T-helper 17 cell (primary cell): Measurements from ENCODE around the gene TMCO1. TPM values are rescaled to one million over a fixed set of nuclear protein-coding genes. Genes with fewer than 3 reads are reported as not detected.
"Not testable (repeated sequence)": the region's sequence is repeated elsewhere in the genome, so short reads cannot be mapped to it uniquely, and the experiment has no call there.

ENCODE experiments used
- ATAC-seq: fragments of 150-1000 bp; cut with Tn5 transposase; 2 replicates; pipeline ENCODE4 v1.10.0; 2021; ENCODE audit warnings: mild to moderate bottlenecking, moderate library complexity
- DNase-seq, 3 donors: peaks; one replicate each; pipeline versions ENCODE4 v3.0.0 to v3.0.0-alpha.2; 2020 to 2021
- H3K9me3 ChIP-seq: one replicate; pipeline ENCODE4 v1.7.0; 2013; ENCODE audit warnings: low read length, mild to moderate bottlenecking; ENCODE audit not compliant: control insufficient read depth, poor library complexity, severe bottlenecking
- H3K27ac Mint-ChIP-seq: one replicate; pipeline ENCODE4 v1.8.0; 2022; ENCODE audit warnings: mild to moderate bottlenecking, moderate library complexity, mixed read lengths
- H3K27me3 Mint-ChIP-seq: one replicate; pipeline ENCODE4 v1.8.0; 2022; ENCODE audit warnings: mixed read lengths
- H3K36me3 Mint-ChIP-seq: one replicate; pipeline ENCODE4 v1.8.0; 2022; ENCODE audit warnings: low read depth, mixed read lengths
- H3K4me1 Mint-ChIP-seq: one replicate; pipeline ENCODE4 v1.8.0; 2022; ENCODE audit warnings: mild to moderate bottlenecking, mixed read lengths
- H3K4me3 Mint-ChIP-seq: one replicate; pipeline ENCODE4 v1.8.0; 2022; ENCODE audit warnings: mild to moderate bottlenecking, moderate library complexity, mixed read lengths
- total RNA-seq, 4 donors: library from RNA in 2 of 4; stranded (reverse) in 2 of 4; gene quantifications; one replicate each; pipeline ENCODE4 v1.2.3 and lab custom pipeline; 2022 to 2026

Gene TMCO1
- total RNA-seq, 2 donors from 2014 or later = 33.4 to 37.8 TPM

DNA sequence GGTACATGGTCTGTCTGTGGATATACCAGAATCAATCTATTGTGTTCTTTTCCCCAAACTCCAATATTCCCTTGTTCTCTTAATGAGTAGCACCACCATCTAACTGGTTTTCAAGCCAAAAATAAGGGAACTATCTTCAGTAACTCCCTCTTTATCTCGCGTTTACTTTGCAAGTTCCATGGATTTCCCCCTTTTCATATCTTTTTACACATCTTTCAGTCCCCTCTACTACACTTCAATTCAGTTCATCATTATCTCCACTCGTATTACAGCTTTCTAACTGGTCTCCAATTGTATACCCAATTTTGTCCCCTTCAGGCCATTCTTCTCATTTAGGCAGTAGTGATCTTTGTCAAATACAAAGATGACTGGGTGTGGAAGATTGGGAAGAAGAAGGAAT lies 4.1 kb upstream of the TMCO1 start:
- peaks cover 21% of the 10 kb centered on the region for H3K4me1 Mint-ChIP-seq
- DNase-seq = no peak
- no peak overlapping the region for H3K27ac Mint-ChIP-seq
- H3K27me3 Mint-ChIP-seq = no peaks in the 10 kb centered on the region
- no peak for ATAC-seq
- H3K4me3 Mint-ChIP-seq = no peak overlapping the region
- H3K9me3 ChIP-seq = no peaks in the 10 kb centered on the region
- peaks cover 5% of the 10 kb centered on the region for H3K36me3 Mint-ChIP-seq

DNA sequence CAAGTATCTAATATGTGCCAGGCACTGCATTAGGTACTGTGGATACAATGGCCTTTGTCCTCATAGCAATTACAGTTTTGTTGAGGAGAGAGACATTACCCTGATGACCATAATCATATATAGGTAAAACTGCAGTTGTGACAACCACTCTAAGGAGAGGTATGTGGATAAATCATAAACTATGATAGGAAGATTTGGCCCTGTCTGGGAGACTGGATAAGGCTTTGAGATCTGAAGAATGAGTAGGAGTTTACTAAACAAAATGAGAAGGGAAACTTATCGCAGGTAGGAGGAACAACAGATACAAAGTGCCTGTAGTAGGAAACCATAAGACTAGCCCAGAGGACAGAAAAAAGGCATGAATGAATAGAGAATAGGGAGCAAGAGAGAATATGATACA lies 4.4 kb downstream of the TMCO1 start:
- Mint-ChIP-seq H3K36me3 (peaks cover 25% of the 10 kb centered on the region), H3K4me1 (peaks cover 53% of the 10 kb centered on the region), H3K27me3 (no peaks in the 10 kb centered on the region), H3K27ac (peak overlapping the region; percentile 32), H3K4me3 (peak overlapping the region; percentile 59)
- DNase-seq (no peak), ATAC-seq (no peak)
- H3K9me3 ChIP-seq = no peaks in the 10 kb centered on the region

DNA sequence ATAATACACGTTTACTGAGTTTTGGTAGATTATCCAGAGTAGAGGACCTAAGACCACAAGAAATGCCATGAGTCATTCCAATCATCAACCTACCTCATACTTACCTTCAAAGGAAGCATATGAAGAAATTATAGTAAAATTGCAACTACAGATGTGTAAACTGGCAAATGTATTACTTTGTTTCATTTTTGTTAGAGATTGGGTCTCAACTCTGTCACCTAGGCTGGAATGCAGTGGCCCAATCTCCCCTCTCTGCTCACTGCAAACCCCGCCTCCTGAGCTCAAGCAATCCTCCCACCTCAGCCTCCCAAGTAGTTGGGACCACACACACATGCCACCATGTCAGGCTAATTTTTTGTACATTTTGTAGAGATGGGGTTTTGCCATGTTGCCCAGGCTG lies 5.2 kb downstream of the TMCO1 start:
- Mint-ChIP-seq H3K27ac (no peak overlapping the region), H3K27me3 (no peaks in the 10 kb centered on the region), H3K4me1 (peaks cover 48% of the 10 kb centered on the region), H3K36me3 (peaks cover 25% of the 10 kb centered on the region), H3K4me3 (no peak overlapping the region)
- no peak for ATAC-seq
- no peaks in the 10 kb centered on the region for H3K9me3 ChIP-seq
- DNase-seq = no peak

DNA sequence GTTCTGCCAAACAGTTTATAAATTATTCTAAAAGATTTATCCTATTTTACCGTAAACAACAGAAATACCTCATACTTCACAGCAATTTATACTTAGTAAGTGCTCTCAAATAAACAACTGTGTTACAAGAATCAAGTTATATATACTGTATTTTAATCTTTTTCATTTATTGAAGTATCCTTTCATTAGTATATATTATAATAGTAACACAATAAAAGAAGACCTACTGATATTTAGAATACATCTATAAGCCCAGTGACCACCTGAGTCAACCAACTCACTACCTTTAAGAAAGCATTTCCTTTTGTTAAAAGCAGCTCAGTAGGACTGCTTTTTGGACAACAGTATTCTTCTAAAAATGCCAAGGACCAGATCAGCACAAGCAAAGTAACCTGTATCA lies 5.9 kb downstream of the TMCO1 start:
- H3K9me3 ChIP-seq = no peaks in the 10 kb centered on the region
- H3K27me3 Mint-ChIP-seq = no peaks in the 10 kb centered on the region
- peaks cover 27% of the 10 kb centered on the region for H3K36me3 Mint-ChIP-seq
- ATAC-seq = no peak
- H3K4me1 Mint-ChIP-seq = peaks cover 45% of the 10 kb centered on the region
- H3K4me3 Mint-ChIP-seq = no peak overlapping the region
- H3K27ac Mint-ChIP-seq = no peak overlapping the region
- DNase-seq = no peak

DNA sequence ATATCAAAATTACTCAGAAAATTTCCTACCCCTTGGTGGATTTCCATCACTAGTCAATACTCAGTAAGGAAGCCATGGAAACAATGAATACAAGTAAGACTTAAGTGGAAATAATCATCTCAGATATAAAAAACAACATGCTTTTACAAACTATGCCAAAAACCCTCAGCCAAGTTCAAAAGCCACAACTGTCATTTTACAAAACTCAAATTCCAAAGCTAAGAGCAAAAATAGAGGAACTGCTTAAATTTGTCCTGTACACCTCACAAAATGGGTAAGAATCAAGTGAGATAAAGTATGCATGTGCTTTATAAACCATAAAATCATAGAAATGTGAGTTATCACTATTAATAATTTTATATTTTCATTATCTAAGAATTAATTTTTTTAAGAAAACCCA lies 9.6 kb downstream of the TMCO1 start:
- no peak overlapping the region for H3K27ac Mint-ChIP-seq
- no peak for ATAC-seq

DNA sequence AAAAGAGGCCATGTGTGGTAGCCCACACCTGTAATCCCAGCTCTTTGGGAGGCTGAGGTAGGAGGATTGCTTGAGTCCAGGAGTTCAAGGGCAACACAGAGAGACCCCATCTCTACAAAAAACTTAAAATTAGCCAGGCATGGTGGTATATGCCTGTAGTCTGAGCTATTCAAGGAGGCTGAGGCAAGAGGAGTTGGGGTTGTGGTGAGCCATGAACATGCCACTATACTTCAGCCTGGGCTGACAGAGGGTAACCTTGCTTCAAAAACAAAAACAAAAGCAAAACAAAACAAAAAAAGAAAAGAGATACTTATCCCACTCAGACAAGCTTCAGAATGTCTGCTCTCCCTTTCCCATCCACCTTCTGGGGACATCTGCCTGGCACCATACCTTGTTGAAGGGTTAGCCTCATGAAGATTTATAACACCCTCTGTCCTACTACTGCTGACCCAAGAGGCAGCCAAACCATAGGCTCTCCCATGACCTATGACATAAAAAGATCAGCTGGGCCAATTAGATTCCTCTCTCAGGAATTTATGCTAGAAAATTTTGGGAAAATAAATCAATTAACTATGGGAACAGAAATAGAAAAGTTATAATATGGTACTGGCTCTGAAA lies 13.2 kb downstream of the TMCO1 start:
- Mint-ChIP-seq H3K27me3 (no peaks in the 10 kb centered on the region), H3K36me3 (peaks cover 4% of the 10 kb centered on the region), H3K4me1 (peaks cover 16% of the 10 kb centered on the region), H3K4me3 (no peak overlapping the region), H3K27ac (no peak overlapping the region)
- DNase-seq (no peak), ATAC-seq (no peak)
- H3K9me3 ChIP-seq = no peaks in the 10 kb centered on the region

More for the DNA sequence above, 9.6 kb downstream of the TMCO1 start:
- H3K27me3 Mint-ChIP-seq = no peaks in the 10 kb centered on the region
- H3K36me3 Mint-ChIP-seq = peaks cover 11% of the 10 kb centered on the region
- no peak overlapping the region for H3K4me3 Mint-ChIP-seq
- H3K9me3 ChIP-seq = no peaks in the 10 kb centered on the region
- no peak for DNase-seq
- peaks cover 24% of the 10 kb centered on the region for H3K4me1 Mint-ChIP-seq

DNA sequence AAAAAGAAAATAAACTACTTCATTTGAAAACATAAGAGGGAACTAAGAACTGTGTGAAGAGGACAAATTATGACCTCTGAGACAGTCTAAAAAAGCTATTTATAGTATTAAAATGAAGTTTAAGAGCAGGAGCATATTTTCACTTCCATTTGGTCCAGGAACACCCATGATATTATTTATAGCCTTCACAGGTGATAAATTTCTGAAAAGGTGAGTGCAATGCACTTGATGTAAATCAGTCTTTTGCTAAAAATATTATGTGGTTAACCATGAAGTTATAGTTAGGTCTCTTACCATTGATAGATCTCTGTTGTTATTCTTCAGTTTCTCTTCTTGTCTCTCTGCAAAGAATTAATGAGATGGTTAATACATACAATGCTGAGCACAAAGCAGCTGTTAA lies 14.7 kb downstream of the TMCO1 start:
- H3K4me3 Mint-ChIP-seq = no peak overlapping the region
- no peak overlapping the region for H3K27ac Mint-ChIP-seq
- H3K36me3 Mint-ChIP-seq = peaks cover 4% of the 10 kb centered on the region
- DNase-seq (no peak), ATAC-seq (no peak)
- peaks cover 12% of the 10 kb centered on the region for H3K4me1 Mint-ChIP-seq
- no peaks in the 10 kb centered on the region for H3K9me3 ChIP-seq
- no peaks in the 10 kb centered on the region for H3K27me3 Mint-ChIP-seq

DNA sequence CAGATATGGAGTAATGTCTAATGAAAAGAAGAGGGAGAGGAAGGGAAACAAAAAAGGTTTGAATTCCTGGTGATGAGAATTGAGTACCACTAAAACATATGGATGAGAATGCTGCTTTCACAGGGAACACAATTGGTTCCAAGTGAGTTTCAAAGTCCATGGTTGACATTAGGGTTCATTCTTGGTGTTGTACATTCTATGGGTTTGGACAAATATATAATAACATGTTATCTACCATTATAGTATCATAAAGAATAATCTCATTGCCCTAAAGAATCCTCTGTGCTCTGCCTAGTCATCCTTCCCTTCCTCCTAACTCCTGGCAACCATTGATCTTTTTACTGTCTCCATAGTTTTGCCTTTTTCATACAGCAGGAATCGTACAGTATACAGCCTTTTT lies 20.1 kb downstream of the TMCO1 start:
- Mint-ChIP-seq H3K4me3 (no peak overlapping the region), H3K27me3 (no peaks in the 10 kb centered on the region), H3K4me1 (peaks cover 9% of the 10 kb centered on the region), H3K36me3 (peaks cover 8% of the 10 kb centered on the region), H3K27ac (no peak overlapping the region)
- DNase-seq (no peak), ATAC-seq (no peak)
- H3K9me3 ChIP-seq = no peaks in the 10 kb centered on the region

DNA sequence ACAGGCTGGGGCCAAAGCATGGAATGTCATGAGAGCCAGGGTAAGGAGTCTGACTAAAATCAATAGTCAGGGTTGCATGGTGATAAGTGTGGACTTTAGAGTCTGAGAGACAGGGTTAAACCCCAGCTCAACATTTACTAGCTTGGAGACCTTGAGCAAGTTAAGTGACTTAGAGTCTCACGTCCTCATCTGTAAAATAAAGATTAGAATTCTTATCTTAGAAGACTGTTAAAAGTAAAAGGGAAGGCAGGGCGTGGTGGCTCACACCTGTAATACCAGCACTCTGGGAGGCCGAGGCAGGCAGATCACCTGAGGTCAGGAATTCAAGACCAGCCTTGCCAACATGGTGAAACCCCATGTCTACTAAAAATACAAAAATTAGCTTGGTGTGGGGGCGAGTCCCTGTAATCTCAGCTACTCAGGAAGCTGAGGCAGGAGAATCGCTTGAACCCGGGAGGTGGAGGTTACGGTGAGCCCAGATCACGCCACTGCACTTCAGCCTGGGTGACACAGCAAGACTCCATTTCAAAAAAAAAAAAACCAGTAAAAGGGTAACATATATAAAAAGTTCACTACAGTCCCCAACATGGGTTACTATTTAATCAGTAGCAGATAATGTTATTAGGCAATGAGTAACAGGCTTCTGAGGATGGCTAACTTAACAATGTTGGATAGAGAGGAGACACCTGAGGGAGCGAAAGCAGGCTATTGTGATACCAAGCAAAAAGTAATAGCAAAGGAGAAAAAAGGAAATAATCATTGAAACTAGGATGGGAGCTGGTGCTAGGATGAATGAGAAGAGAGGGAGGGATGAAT lies 20.8 kb downstream of the TMCO1 start:
- Mint-ChIP-seq H3K36me3 (peaks cover 8% of the 10 kb centered on the region), H3K27me3 (no peaks in the 10 kb centered on the region), H3K4me3 (no peak overlapping the region), H3K27ac (no peak overlapping the region), H3K4me1 (peaks cover 9% of the 10 kb centered on the region)
- ATAC-seq (no peak), DNase-seq (no peak)
- H3K9me3 ChIP-seq = no peaks in the 10 kb centered on the region

DNA sequence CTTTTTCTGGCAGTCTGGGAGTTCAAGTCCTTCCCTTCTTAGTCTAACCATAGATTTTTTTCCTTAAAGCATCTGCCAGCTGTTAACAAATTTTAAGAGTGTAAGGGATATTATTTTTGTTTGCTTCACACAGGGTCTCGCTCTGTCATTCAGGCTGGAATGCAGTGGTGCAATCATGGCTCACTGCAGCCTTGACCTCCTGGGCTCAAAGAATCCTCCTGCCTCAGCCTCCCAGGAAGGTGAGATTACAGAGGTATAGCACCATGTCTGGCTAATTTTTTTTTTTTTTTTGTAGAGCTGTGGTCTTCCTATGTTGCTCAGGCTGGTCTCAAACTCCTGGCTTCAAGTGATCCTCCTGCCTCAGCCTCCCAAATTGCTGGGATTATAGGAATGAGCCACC lies 23.8 kb downstream of the TMCO1 start:
- DNase-seq, H3K4me3 Mint-ChIP-seq, H3K9me3 ChIP-seq, ATAC-seq, H3K27me3 Mint-ChIP-seq, H3K27ac Mint-ChIP-seq: not testable (repeated sequence)
- Mint-ChIP-seq H3K4me1 (peaks cover 17% of the 10 kb centered on the region), H3K36me3 (peaks cover 18% of the 10 kb centered on the region)

DNA sequence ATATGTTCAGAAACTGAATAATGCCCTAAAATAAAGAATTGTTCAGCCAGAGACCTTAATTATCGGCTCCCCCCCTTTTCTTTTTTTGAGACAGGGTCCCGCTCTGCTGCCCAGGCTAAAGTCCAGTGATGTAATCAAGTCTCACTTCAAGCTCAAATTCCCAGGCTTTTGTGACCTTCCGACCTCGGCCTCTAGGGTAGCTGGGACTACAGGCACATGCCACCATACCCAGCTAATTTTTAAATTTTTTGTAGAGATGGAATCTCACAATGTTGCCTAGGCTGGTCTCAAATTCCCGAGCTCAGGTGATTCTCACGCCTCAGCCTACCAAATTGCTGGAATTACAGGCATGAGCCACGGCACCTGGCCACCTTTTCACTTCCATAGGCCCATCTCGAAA lies 26.5 kb downstream of the TMCO1 start:
- no peak overlapping the region for H3K4me3 Mint-ChIP-seq
- peaks cover 15% of the 10 kb centered on the region for H3K36me3 Mint-ChIP-seq
- H3K4me1 Mint-ChIP-seq = peaks cover 14% of the 10 kb centered on the region
- peak overlapping the region; percentile 43 for H3K27ac Mint-ChIP-seq
- ATAC-seq (no peak), DNase-seq (no peak)
- no peaks in the 10 kb centered on the region for H3K27me3 Mint-ChIP-seq
- H3K9me3 ChIP-seq = no peaks in the 10 kb centered on the region

DNA sequence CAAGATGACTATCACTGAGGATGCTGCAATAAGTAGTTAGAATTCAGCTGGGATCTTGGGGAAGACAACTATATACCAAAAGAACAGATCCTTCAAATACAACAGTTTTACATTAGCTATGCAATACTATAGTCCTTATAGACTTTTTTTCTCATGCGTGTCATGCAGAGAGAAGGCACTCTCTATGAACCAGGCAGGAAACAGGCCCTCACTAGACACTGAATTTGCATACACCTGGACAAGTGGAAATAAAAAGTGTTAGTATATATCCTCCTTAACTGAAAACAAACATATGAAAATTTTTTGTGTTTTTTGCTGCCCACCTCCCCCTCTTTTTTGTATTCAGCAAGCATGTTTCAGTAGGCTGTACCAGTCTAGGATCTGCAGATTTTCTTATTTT lies 29.9 kb downstream of the TMCO1 start:
- DNase-seq = no peak
- no peaks in the 10 kb centered on the region for H3K9me3 ChIP-seq
- H3K27me3 Mint-ChIP-seq = no peaks in the 10 kb centered on the region
- no peak for ATAC-seq
- peaks cover 16% of the 10 kb centered on the region for H3K4me1 Mint-ChIP-seq
- no peak overlapping the region for H3K4me3 Mint-ChIP-seq
- peaks cover 12% of the 10 kb centered on the region for H3K36me3 Mint-ChIP-seq
- no peak overlapping the region for H3K27ac Mint-ChIP-seq

DNA sequence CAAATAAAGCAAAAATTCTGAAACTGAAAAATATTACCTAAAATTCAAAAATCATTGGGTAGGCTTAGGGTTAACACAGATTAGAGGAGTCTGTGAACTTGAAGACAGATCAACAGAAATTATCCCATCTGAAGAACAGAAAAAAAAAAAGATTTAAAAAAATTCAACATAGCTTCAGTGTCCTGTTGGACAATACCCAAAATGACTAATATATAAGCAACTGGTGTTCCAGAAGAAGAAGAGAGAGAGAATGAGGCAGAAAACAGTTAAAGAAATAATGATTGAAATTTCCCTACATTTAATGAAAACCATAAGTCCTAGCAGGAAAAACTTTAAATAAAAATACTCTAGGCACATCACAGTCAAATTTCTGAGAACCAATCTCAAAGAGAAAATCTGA lies 31.5 kb downstream of the TMCO1 start:
- no peak overlapping the region for H3K27ac Mint-ChIP-seq
- ATAC-seq (no peak), DNase-seq (no peak)
- H3K4me3 Mint-ChIP-seq = no peak overlapping the region
- no peaks in the 10 kb centered on the region for H3K27me3 Mint-ChIP-seq
- H3K9me3 ChIP-seq = no peaks in the 10 kb centered on the region
- H3K36me3 Mint-ChIP-seq = peaks cover 8% of the 10 kb centered on the region
- H3K4me1 Mint-ChIP-seq = peaks cover 16% of the 10 kb centered on the region

DNA sequence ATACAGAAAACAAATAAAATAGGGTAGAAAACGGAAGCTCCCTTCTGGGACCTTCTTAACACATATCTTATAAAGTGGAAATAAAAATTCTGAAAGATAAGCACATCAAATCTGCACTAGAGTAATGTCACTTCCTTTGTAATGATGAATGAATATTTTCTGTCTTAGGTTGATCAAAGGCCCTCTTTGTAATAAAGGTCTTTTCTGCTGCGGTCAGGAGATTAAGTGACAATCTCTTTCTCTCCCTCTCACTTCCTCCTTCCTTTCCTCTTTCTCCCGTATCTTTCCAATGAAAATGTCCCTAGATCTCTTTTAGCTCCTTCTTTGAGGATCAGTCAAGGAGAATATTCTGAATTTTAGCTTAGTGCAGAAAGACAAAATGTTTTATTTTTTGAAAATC lies 33.8 kb downstream of the TMCO1 start:
- H3K27ac Mint-ChIP-seq = no peak overlapping the region
- H3K27me3 Mint-ChIP-seq = no peaks in the 10 kb centered on the region
- ATAC-seq (no peak), DNase-seq (no peak)
- no peaks in the 10 kb centered on the region for H3K9me3 ChIP-seq
- H3K4me1 Mint-ChIP-seq = peaks cover 8% of the 10 kb centered on the region
- H3K36me3 Mint-ChIP-seq = peaks cover 3% of the 10 kb centered on the region
- peak overlapping the region; percentile 22 for H3K4me3 Mint-ChIP-seq
